ENCODE measurements around the gene PVALEF. TPM values are rescaled to one million over a fixed set of nuclear protein-coding genes. Genes with fewer than 3 reads are reported as not detected.

The PVALEF gene
- total and polyA plus RNA-seq, 2 of the 8 experiments (the other 6 are each of a cell fraction or from before 2014, with no cell fraction given) = 0.03 TPM; not detected in 1

- no peak overlapping the region for H3K23ac ChIP-seq (ENCODE audit: insufficient read length)
- no peaks in the 10 kb centered on the region for H3K36me3 ChIP-seq (ENCODE audit: control insufficient read depth in 2 of 4, insufficient read depth in 4 of 4, low read length in 3 of 4)
- no peak overlapping the region for H3K14ac ChIP-seq (ENCODE audit: insufficient read length)
- H3K4me1 ChIP-seq (replicated peaks in 1 of 4; ENCODE audit: control insufficient read depth in 3 of 4, insufficient read depth in 4 of 4, low read length in 3 of 4) = no peaks in the 10 kb centered on the region; a peak in 1 of 7 replicates
- H2BK15ac ChIP-seq (ENCODE audit: low read length) = no peak overlapping the region
- no peak overlapping the region for H2AFZ ChIP-seq (ENCODE audit: low read length)
- H3K23me2 ChIP-seq (ENCODE audit: low read depth, low read length) = no peaks in the 10 kb centered on the region
- H3K4me3 ChIP-seq (ENCODE audit: extremely low read depth in 1 of 4, insufficient read depth in 2 of 4, low read depth in 3 of 4, low read length in 4 of 4) = no peak overlapping the region
- no peak overlapping the region for H4K91ac ChIP-seq (replicated peaks; ENCODE audit: insufficient read length, low read length)
- peak overlapping the region; percentile 35; the same call in 1 of the 2 replicates for H4K8ac ChIP-seq (ENCODE audit: extremely low read depth, insufficient read depth, low read length)
- H3K18ac ChIP-seq (ENCODE audit: extremely low read depth, low read length) = no peak overlapping the region; the same call in 1 of the 2 replicates
- no peak overlapping the region for H3K4ac ChIP-seq (replicated peaks; ENCODE audit: insufficient read length, low read depth, low read length)
- ChIA-PET CTCF (ENCODE audit: partially characterized antibody) (interaction anchor here (0.7 to 1.5 kb wide), 4 partner anchors 16 to 61 kb away, joined by 3 to 5 read pairs (median 4); no protein-coding TSS in a partner anchor), POLR2A (ENCODE audit: partially characterized antibody) (interaction anchor here (0.5 kb wide), 1 partner anchor 350 kb away, joined by 3 read pairs; no protein-coding TSS in a partner anchor)
- H3K79me2 ChIP-seq (ENCODE audit: control insufficient read depth in 1 of 2, insufficient read depth in 2 of 2, low read length in 2 of 2) = no peaks in the 10 kb centered on the region
- H2BK5ac ChIP-seq (ENCODE audit: low read depth, low read length) = no peak overlapping the region
- H2AK5ac ChIP-seq (ENCODE audit: low read depth, low read length) = no peak overlapping the region
- H3K56ac ChIP-seq (replicated peaks; ENCODE audit: insufficient read length, low read depth, low read length) = no peak overlapping the region
- no peak overlapping the region for H3K4me2 ChIP-seq (ENCODE audit: insufficient read depth in 1 of 2, low read depth in 2 of 2, low read length in 2 of 2)
- H3K27me3 ChIP-seq (replicated peaks in 1 of 4; ENCODE audit: control insufficient read depth in 3 of 4, extremely low read depth in 1 of 4, insufficient read depth in 3 of 4, low read length in 3 of 4) = no peaks in the 10 kb centered on the region
- H2BK120ac ChIP-seq (replicated peaks; ENCODE audit: low read depth, low read length) = no peak overlapping the region
- 91% methylated on average over 34 of the region's 39 CpGs; no CpG with 5 or more reads in 1 of the 2 experiments for WGBS, 2 experiments (ENCODE audit: extremely low coverage in 1 of 2, insufficient coverage in 1 of 2, insufficient read length in 1 of 2, insufficient replicate concordance in 2 of 2, low coverage in 1 of 2, low lambda C conversion rate in 2 of 2, missing lambda C conversion rate in 1 of 2)
- H2BK12ac ChIP-seq (ENCODE audit: low read depth, low read length) = no peak overlapping the region
- H3K27ac ChIP-seq (ENCODE audit: low read depth, low read length) = no peak overlapping the region
- no peak overlapping the region for H4K5ac ChIP-seq (ENCODE audit: insufficient read length, low read depth, low read length)
- H3K9ac ChIP-seq (replicated peaks in 1 of 4; ENCODE audit: extremely low read depth in 1 of 4, low read depth in 3 of 4, low read length in 3 of 4) = no peak overlapping the region
- no peaks in the 10 kb centered on the region for H3K9me3 ChIP-seq (ENCODE audit: insufficient read depth in 2 of 2, low read depth in 1 of 2, low read length in 1 of 2)
- DNase-seq (ENCODE audit: low read depth in 1 of 2, low spot score in 2 of 2) (no peak), FAIRE-seq (no peak)
- H2BK20ac ChIP-seq (ENCODE audit: low read length) = no peak overlapping the region
- no peaks in the 10 kb centered on the region for H3K79me1 ChIP-seq (ENCODE audit: low read depth, low read length)
- H4K20me1 ChIP-seq (replicated peaks in 1 of 2; ENCODE audit: control insufficient read depth in 1 of 2, insufficient read depth in 2 of 2, low read length in 2 of 2) = peaks cover 0 to 2% of the 10 kb centered on the region in 2 experiments
- no peak for TF ChIP-seq NANOG (IDR thresholded peaks at IDR 0.05; ENCODE audit: insufficient read depth, low read depth, low read length, poor library complexity, severe bottlenecking)
Observed at GRCh38 chr17:81157848-81158687, 7.2 kb upstream of the PVALEF start.
